Measurements from ENCODE around the gene KRTAP4-12.
"Not testable (repeated sequence)": the region's sequence is repeated elsewhere in the genome, so short reads cannot be mapped to it uniquely, and the experiment has no call there.

Gene KRTAP4-12

DNA sequence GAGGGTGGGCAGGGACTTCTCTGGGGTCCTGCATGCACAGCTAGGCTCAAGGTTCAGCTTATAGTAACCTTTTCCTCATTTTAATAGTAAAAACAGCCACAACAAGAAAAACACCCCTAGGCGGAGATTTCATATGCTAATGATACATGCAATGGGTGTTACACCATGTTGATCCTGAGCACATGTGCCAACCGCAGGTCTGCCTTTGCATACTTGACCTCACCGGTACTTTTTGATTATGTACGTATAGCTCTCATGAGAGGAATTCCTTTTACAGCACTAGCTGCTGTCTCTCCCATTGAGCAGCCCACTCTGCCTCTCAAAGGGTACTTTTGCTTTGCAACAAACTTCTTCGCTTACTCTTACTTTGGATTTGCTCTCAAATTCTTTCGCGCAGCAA lies 27.9 kb downstream of the KRTAP4-12 start:
- no peak for DNase-seq (ENCODE audit: low read depth in 2 of 2)

DNA sequence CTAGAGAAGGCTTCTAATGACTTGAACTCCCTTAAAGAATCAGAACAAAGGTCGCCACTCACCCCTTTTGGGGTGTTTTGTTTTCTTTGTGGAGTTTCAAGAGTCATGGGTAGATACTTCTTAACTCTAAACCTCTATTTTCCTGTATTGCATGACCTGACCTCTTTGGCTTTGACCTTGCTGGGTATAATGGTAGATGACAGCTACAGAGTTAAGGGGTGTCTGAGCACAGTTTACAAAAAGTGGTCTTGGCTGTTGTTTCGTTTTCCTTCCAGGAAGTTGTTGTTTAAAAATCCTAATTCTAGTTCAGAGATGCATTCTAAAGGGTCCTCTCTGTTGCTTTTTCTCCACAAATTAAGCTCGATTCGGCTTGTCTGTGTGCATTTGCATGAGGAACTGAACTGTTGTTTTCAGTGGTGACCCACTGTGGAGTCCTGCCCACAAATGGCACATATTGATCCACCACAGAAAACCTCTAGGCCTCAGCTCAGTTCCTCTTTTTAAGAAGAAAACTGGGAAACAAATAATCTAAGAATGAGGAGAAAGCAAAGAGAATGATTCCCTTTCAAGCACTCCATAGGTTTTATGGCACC lies 35.1 kb downstream of the KRTAP4-12 start:
- DNase-seq (ENCODE audit: low read depth in 2 of 2) = not testable (repeated sequence)

DNA sequence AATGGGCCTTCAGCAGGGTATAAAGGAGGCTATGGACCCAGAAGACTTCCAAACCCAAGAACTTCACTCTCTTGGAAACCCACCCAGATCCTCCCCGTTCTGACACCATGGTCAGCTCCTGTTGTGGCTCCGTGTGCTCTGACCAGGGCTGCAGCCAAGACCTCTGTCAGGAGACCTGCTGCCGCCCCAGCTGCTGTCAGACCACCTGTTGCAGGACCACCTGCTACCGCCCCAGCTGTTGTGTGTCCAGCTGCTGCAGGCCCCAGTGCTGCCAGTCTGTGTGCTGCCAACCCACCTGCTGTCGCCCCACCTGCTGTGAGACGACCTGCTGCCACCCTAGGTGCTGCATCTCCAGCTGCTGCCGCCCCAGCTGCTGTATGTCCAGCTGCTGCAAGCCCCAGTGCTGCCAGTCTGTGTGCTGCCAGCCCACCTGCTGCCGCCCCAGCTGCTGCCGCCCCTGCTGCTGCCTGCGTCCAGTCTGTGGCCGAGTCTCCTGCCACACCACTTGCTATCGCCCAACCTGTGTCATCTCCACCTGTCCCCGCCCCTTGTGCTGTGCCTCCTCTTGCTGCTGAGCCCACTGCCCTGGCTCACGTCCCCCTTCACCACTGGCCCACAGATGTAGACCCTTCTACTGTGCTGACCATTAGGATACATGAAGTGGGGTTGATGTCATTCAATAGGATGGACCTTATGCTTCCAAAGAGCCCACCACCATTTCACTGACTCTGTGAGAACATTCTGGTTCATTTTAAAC lies 39.7 kb downstream of the KRTAP4-12 start, which contains the start of gene KRTAP4-7:
Gene KRTAP4-7, plus strand, starts transcription at position 51 of the 757 bp plus-strand sequence. Its CDS starts 57 bp downstream, at position 108.
- not testable (repeated sequence) for DNase-seq (ENCODE audit: low read depth in 2 of 2)

DNA sequence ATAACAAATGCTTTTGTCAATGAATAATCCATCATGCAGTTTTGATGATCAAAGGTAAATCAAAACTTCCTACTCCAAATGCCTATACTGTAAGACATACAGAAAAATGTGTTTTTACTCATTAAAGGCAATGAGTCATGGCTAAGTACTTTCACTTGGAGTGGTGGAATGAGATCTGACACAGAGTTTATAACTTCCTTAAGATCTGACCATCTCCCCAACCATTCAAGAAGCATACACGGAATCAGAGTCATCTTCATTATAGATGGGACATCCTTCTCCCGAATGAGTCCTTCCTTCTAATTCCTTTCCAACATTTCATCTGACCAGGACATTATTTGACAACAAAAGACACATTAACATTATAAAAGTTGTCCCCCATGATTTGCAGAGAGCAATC lies 40.6 kb downstream of the KRTAP4-12 start:
- not testable (repeated sequence) for DNase-seq (ENCODE audit: low read depth in 2 of 2)

DNA sequence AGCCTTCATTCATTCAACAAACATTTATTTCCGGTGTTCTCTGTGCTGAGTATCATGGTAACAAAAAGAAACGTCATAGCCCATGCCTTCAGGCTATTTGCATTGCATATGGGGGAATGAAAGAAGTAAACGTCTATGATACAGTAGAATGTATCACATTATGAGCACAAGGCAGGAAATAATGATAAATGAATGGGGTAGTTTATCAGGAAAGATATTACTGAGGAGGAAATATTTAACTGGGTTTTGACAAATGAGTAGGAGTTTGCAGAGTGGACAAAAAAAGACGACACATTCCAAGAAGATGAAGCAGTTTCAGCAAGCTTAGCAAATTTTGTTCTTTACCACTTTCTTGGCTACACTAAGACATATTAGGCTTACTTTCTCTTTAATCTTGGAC lies 41.4 kb downstream of the KRTAP4-12 start:
- no peak for DNase-seq (ENCODE audit: low read depth in 2 of 2)

DNA sequence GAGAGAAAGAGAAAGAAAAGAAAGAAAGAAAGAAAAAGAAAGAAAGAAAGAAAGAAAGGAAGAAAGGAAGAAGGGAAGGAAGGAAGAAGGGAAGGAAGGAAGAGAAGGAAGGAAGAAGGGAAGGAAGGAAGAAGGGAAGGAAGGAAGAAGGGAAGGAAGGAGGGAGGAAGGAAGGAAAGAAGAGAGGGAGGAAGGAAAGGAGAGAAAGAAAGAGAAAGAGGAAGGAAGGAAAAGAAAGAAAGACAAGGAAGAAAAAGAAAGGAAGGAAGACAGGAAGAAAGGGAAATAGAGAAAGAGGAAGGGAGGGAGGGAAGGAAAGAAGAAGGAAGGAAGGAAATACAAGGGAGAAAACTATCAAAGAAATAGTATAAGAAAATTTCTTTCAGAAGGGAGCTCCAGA lies 47.2 kb downstream of the KRTAP4-12 start:
- no peak for DNase-seq (ENCODE audit: low read depth in 2 of 2)

DNA sequence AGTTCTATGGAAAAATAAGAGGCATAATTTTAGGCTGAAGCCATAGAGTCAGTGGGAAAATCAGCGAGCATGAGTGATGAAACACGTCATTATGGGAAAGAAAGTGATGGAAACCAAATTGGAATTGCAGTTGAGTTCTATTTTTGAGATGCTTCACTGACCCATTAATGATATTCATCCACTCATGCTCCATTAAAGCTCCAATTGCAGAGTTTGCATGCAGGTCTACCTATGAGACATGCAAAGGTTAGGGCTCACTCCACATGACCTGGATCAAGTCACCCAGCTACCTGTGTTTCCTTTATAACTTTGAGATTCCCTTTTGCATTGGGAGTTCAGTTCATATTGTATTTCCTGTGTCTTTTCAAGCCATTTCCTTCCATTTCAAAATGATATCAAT lies 50.3 kb downstream of the KRTAP4-12 start:
- no peak for DNase-seq (ENCODE audit: low read depth in 2 of 2)

Data from stimulated activated CD4-positive, alpha-beta T cell treated with anti-CD3 and anti-CD28 coated beads, Interleukin-4, amount 100 ng/mL, for 48 hours (primary cell).